Measurements from ENCODE around the gene PAK1. TPM values are rescaled to one million over a fixed set of nuclear protein-coding genes. Genes with fewer than 3 reads are reported as not detected.

PAK1 gene
- total RNA-seq, 1 donor from 2014 or later: 0.51 TPM

- no peak for DNase-seq (ENCODE audit: low read depth in 2 of 2)
Measured at GRCh38 chr11:77372726-77373125, 101.2 kb downstream of the PAK1 start.

- DNase-seq (ENCODE audit: low read depth in 2 of 2): no peak
Measured at GRCh38 chr11:77371646-77372045, 102.2 kb downstream of the PAK1 start.

GRCh38 chr11:77370217-77370616, 103.7 kb downstream of the PAK1 start:
- no peak for DNase-seq (ENCODE audit: low read depth in 2 of 2)

- no peak for DNase-seq (ENCODE audit: low read depth in 2 of 2)
Measured at GRCh38 chr11:77361184-77361583, 112.7 kb downstream of the PAK1 start.

GRCh38 chr11:77359481-77359880, 114.4 kb downstream of the PAK1 start:
- DNase-seq (ENCODE audit: low read depth in 2 of 2): no peak

GRCh38 chr11:77353131-77353530, 120.8 kb downstream of the PAK1 start:
- no peak for DNase-seq (ENCODE audit: low read depth in 2 of 2)

GRCh38 chr11:77351281-77351886, 122.5 kb downstream of the PAK1 start:
- DNase-seq (ENCODE audit: low read depth in 2 of 2): no peak

GRCh38 chr11:77347948-77348347, 125.9 kb downstream of the PAK1 start:
- no peak for DNase-seq (ENCODE audit: low read depth in 2 of 2)

- no peak for DNase-seq (ENCODE audit: low read depth in 2 of 2)
Measured at GRCh38 chr11:77346906-77347603, 126.8 kb downstream of the PAK1 start.

- no peak for DNase-seq (ENCODE audit: low read depth in 2 of 2)
Measured at GRCh38 chr11:77345621-77346020, 128.3 kb downstream of the PAK1 start.

GRCh38 chr11:77340501-77340900, 133.4 kb downstream of the PAK1 start:
- DNase-seq (ENCODE audit: low read depth in 2 of 2): no peak

GRCh38 chr11:77332259-77332658, 141.6 kb downstream of the PAK1 start:
- no peak for DNase-seq (ENCODE audit: low read depth in 2 of 2)

- no peak for DNase-seq (ENCODE audit: low read depth in 2 of 2)
Measured at GRCh38 chr11:77325159-77325558, 148.7 kb downstream of the PAK1 start.

- DNase-seq (ENCODE audit: low read depth in 2 of 2): no peak
Measured at GRCh38 chr11:77324508-77324907, 149.4 kb downstream of the PAK1 start.

GRCh38 chr11:77322926-77323590, 150.8 kb downstream of the PAK1 start:
- no peak for DNase-seq (ENCODE audit: low read depth in 2 of 2)

- DNase-seq (ENCODE audit: low read depth in 2 of 2): no peak
Measured at GRCh38 chr11:77322506-77322905, 151.4 kb downstream of the PAK1 start.

GRCh38 chr11:77320351-77320750, 153.5 kb downstream of the PAK1 start:
- no peak for DNase-seq (ENCODE audit: low read depth in 2 of 2)

GRCh38 chr11:77318600-77318999, 155.3 kb downstream of the PAK1 start:
- no peak for DNase-seq (ENCODE audit: low read depth in 2 of 2)

GRCh38 chr11:77316733-77317342, 157.1 kb downstream of the PAK1 start:
- no peak for DNase-seq (ENCODE audit: low read depth in 2 of 2)

GRCh38 chr11:77312107-77312506, 161.8 kb downstream of the PAK1 start:
- no peak for DNase-seq (ENCODE audit: low read depth in 2 of 2)

GRCh38 chr11:77311701-77312100, 162.2 kb downstream of the PAK1 start:
- DNase-seq (ENCODE audit: low read depth in 2 of 2): no peak

GRCh38 chr11:77310721-77311120, 163.2 kb downstream of the PAK1 start:
- no peak for DNase-seq (ENCODE audit: low read depth in 2 of 2)

Measured in dermis microvascular lymphatic vessel endothelial cell (primary cell).